Neural progenitor cell (in vitro differentiated cells): ENCODE measurements around the gene MAT1A.

Source experiments
- CTCF ChIP-seq: fragments of 200-600 bp; sonication (generic); IDR thresholded peaks from 2 replicates; pipeline ENCODE4 v1.5.1; 2017; ENCODE audit warnings: antibody characterized with exemption, mild to moderate bottlenecking
- EZH2phosphoT487 ChIP-seq: fragments of 200-600 bp; sonication (generic); IDR thresholded peaks from 2 replicates; pipeline ENCODE4 v1.6.1; 2017; ENCODE audit warnings: antibody characterized with exemption

- TF ChIP-seq EZH2phosphoT487 (no peak), CTCF (no peak)
Measured at GRCh38 chr10:80281784-80282765, 7.4 kb downstream of the MAT1A start.
